Common myeloid progenitor, CD34-positive (primary cell): ENCODE data around the gene CNTN4.

Experiments used
- CTCF ChIA-PET: fragments of 350-600 bp; sonication (Branson Sonifier 250); formaldehyde crosslinking; loops from one replicate; lab custom pipeline; 2021; ENCODE audit warnings: antibody characterized with exemption; lab: Charles Lee
- POLR2A ChIA-PET: fragments of 350-600 bp; sonication (Branson Sonifier 250); formaldehyde crosslinking; loops from one replicate; lab custom pipeline; 2021; ENCODE audit warnings: antibody characterized with exemption; lab: Charles Lee
- DNase-seq, 3 donors: peaks; one replicate each; pipeline versions ENCODE4 v3.0.0 to v3.0.0-alpha.2; 2013
- H3K27ac ChIP-seq, 2 experiments: 1 replicate in 1 of 2; 2 replicates in 1 of 2; pipeline ENCODE4 v1.7.0; 2013; ENCODE audit warnings: inconsistent platforms in 2 of 2, low read length in 2 of 2, mild to moderate bottlenecking in 2 of 2, low read depth in 1 of 2, moderate library complexity in 1 of 2; ENCODE audit not compliant: severe bottlenecking in 2 of 2, insufficient read depth in 1 of 2, poor library complexity in 1 of 2
- H3K27me3 ChIP-seq, 5 experiments: replicated peaks in 2 of 5; 1 replicate in 3 of 5; 2 replicates in 2 of 5; pipeline versions ENCODE4 v1.6.1 to v1.7.0; 2013; ENCODE audit warnings: low read length in 4 of 5, mild to moderate bottlenecking in 2 of 5, moderate library complexity in 2 of 5, inconsistent platforms in 1 of 5; ENCODE audit not compliant: insufficient read depth in 5 of 5, control insufficient read depth in 4 of 5
- H3K36me3 ChIP-seq, 4 experiments: 1 replicate in 2 of 4; 2 replicates in 2 of 4; pipeline versions ENCODE4 v1.6.1 to v1.7.0; 2013; ENCODE audit warnings: low read length in 3 of 4, control low read depth in 1 of 4, mild to moderate bottlenecking in 1 of 4; ENCODE audit not compliant: control insufficient read depth in 4 of 4, insufficient read depth in 4 of 4
- H3K4me1 ChIP-seq, 4 experiments: 1 replicate in 3 of 4; 2 replicates in 1 of 4; pipeline versions ENCODE4 v1.6.1 to v1.7.1; 2013; ENCODE audit warnings: low read length in 3 of 4, mild to moderate bottlenecking in 3 of 4, control low read depth in 1 of 4, inconsistent platforms in 1 of 4, moderate library complexity in 1 of 4; ENCODE audit not compliant: control insufficient read depth in 4 of 4, insufficient read depth in 4 of 4; ENCODE audit errors: control extremely low read depth in 1 of 4
- H3K4me3 ChIP-seq, 7 experiments: 1 replicate in 4 of 7; 2 replicates in 3 of 7; pipeline versions ENCODE4 v1.5.1 to v1.7.0; 2013; ENCODE audit warnings: mild to moderate bottlenecking in 7 of 7, low read length in 6 of 7, moderate library complexity in 6 of 7, inconsistent platforms in 2 of 7, low read depth in 2 of 7, control low read depth in 1 of 7; ENCODE audit not compliant: insufficient read depth in 4 of 7, control insufficient read depth in 1 of 7; ENCODE audit errors: extremely low read depth in 1 of 7
- H3K9me3 ChIP-seq, 5 experiments: 1 replicate in 4 of 5; 2 replicates in 1 of 5; pipeline versions ENCODE4 v1.6.1 to v1.7.1; 2013; ENCODE audit warnings: low read length in 4 of 5, mild to moderate bottlenecking in 2 of 5, inconsistent platforms in 1 of 5, low read depth in 1 of 5, moderate library complexity in 1 of 5; ENCODE audit not compliant: control insufficient read depth in 4 of 5, insufficient read depth in 2 of 5; ENCODE audit errors: control extremely low read depth in 1 of 5
- WGBS: methylation state at CpG from one replicate; pipeline ENCODE4 v1.1.5; 2013; ENCODE audit not compliant: insufficient coverage; 5-methylcytosine and 5-hydroxymethylcytosine counted together

Gene CNTN4

DNA sequence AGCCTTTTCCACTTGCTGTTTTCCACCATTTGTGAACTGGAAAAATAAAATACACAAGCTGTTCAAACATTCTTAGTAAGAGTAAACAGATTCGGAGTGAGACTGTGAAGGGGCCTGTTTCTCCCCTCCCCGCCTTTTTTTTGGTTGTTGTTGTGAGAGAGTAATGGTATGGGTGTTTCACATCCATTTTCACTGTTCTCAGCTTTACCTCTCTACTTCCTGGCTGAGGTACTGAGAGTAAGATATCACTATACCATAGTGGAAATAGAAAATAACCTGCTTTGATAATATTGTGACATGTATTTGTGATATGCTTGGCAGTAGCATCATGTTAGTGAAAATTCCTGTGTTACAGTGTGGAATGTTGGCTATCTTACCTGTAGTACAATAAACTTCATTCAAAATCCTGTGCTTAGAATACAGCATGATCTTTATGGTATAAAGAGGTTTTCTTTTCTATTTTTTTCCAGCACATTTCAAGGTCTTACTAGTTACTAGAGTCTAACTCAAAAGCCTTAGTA is 12.0 kb downstream of the CNTN4 start:
- no CpG with 5 or more reads among the region's 2 CpGs for WGBS
- ChIA-PET CTCF (no interaction called here), POLR2A (no interaction called here)

DNA sequence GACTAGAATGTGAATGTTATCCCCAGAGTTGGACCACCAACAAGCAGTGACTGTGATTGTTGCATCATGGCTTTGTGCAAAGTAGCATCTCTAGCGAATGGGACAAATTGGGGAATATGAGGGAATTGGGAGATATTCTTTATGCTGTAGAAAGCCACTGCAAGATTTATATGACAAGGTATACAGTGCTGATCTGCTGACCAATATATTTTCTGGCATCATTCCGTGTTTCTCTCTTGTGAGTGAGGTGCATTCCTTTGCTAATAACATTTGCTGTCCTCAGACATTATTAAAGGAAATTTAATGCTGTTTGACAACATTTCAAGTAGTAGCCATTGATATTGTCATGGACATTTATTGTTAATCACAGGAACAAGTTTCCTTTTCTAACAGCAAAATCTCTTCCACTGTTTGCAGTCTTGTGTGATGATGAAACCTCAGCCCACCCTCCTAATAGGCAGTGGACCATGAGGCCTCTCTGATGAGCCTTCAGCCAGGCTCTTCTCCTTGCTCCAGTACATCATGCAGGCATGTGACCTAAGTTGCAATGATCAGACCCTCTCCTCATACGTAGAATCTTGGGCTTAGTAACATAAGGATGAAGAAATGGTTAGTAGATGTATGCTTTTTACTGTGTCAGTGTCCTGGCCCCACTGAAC is 16.1 kb downstream of the CNTN4 start:
- Histone ChIP-seq H3K27ac (no peak overlapping the region), H3K9me3 (peaks cover 0 to 1% (median 0%) of the 10 kb centered on the region in 5 experiments), H3K4me1 (no peaks in the 10 kb centered on the region), H3K36me3 (no peaks in the 10 kb centered on the region), H3K27me3 (no peaks in the 10 kb centered on the region), H3K4me3 (no peak overlapping the region)
- 100% methylated on average over 1 of the region's 3 CpGs for WGBS
- ChIA-PET CTCF (no interaction called here), POLR2A (no interaction called here)
- no peak for DNase-seq

More for the DNA sequence above, 12.0 kb downstream of the CNTN4 start:
- H3K27ac ChIP-seq, result no peak overlapping the region
- H3K4me3 ChIP-seq, result no peak overlapping the region
- no peaks in the 10 kb centered on the region for H3K4me1 ChIP-seq
- DNase-seq, result no peak
- no peaks in the 10 kb centered on the region for H3K36me3 ChIP-seq
- H3K27me3 ChIP-seq, result no peaks in the 10 kb centered on the region
- H3K9me3 ChIP-seq, result peaks cover 0 to 4% (median 1%) of the 10 kb centered on the region in 5 experiments

DNA sequence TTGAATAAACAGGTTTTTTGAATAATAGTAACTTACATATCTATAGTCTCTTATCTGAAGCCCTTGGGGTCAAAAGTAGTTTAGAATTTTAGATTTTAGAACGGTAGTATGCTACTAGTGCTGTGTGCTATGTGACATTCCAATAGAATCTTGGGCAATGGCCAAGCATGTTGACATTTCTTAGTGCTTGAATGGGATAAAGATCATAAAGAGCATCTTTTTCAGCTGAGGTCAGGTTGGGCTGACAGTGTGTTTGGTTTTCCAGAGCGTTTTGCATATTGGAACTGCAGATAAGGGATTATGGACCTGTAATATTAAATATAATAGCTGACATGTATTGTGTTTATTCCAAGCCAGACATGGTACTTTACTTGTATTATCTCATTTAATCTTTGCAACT is 32.1 kb downstream of the CNTN4 start:
- Histone ChIP-seq H3K27me3 (no peaks in the 10 kb centered on the region), H3K27ac (no peak overlapping the region), H3K4me1 (no peaks in the 10 kb centered on the region), H3K9me3 (no peaks in the 10 kb centered on the region), H3K4me3 (no peak overlapping the region), H3K36me3 (no peaks in the 10 kb centered on the region)
- no CpG with 5 or more reads among the region's 2 CpGs for WGBS
- ChIA-PET POLR2A (no interaction called here), CTCF (no interaction called here)
- DNase-seq, result no peak

DNA sequence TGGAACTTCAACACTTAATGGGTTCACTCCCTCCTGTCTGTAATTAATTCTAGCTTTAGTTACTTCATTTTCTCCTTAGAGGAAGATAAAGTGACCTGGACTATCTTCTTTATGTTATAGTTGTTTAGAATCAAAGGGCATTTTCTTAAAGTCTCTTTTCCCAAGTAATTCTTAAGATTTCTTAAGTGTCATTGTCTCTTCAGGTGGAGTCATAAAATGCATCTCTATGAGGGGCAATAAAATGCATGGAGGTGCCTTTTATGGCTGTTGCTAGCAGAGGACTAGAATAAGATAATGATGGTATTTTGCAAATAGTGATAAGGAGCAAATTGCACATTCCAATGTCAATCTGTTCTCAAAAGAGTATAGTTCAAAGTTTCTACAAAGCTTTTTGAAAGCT is 34.5 kb downstream of the CNTN4 start:
- POLR2A ChIA-PET, result no interaction called here
- H3K27me3 ChIP-seq, result no peaks in the 10 kb centered on the region
- no peaks in the 10 kb centered on the region for H3K36me3 ChIP-seq
- no peak for DNase-seq
- CTCF ChIA-PET, result no interaction called here
- H3K4me1 ChIP-seq, result no peaks in the 10 kb centered on the region
- H3K4me3 ChIP-seq, result no peak overlapping the region
- H3K27ac ChIP-seq, result no peak overlapping the region
- H3K9me3 ChIP-seq, result no peaks in the 10 kb centered on the region

DNA sequence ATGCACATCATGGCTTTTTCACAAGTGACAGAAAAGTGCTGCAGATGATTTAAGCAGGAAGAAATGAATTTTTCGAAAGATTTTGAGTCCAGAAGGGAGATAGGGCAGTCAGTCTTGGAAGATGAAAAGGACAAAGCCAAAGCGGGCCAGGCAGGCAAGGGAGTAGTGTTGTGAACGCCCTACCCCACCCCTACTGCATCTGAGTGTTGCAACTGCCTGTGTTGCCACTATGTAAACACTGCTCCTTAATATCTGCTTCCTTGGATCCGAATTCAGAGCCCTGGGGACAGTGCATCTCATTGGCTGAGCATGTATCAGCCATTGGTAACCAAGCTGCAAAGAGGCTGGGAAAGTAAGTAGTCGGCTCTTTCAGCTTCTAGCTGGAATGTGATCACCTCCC is 39.0 kb downstream of the CNTN4 start:
- H3K27ac ChIP-seq, result no peak overlapping the region
- DNase-seq, result no peak
- POLR2A ChIA-PET, result no interaction called here
- 57% methylated on average over 1 of the region's 5 CpGs for WGBS
- CTCF ChIA-PET, result no interaction called here
- H3K9me3 ChIP-seq, result peaks cover 0 to 4% (median 0%) of the 10 kb centered on the region in 5 experiments
- H3K36me3 ChIP-seq, result no peaks in the 10 kb centered on the region
- H3K4me1 ChIP-seq, result no peaks in the 10 kb centered on the region
- no peaks in the 10 kb centered on the region for H3K27me3 ChIP-seq
- no peak overlapping the region for H3K4me3 ChIP-seq

DNA sequence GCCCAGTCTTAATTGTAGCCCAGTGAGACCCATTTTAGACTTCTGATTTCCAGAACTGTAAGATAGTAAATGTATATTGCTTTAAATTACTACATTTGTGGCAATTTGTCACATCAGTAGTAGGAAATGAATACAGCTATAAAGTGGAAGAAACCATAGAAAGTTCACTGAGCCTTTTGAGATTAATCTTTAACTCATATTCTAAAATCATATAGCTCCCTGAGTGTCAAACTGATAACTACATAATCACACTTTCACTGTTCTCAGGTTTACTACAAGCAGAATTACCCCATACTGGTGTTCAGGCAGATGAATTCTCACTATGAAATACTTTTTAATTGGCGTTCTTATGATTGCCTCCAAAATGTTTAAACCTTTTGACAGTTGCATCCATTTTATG is 42.8 kb downstream of the CNTN4 start:
- CTCF ChIA-PET, result no interaction called here
- DNase-seq, result no peak
- Histone ChIP-seq H3K27me3 (no peaks in the 10 kb centered on the region), H3K9me3 (peaks cover 0 to 4% (median 0%) of the 10 kb centered on the region in 5 experiments), H3K36me3 (no peaks in the 10 kb centered on the region), H3K4me1 (no peaks in the 10 kb centered on the region), H3K4me3 (no peak overlapping the region), H3K27ac (no peak overlapping the region)
- 100% methylated on average over 1 of the region's 1 CpG for WGBS
- POLR2A ChIA-PET, result interaction anchor here (0.7 kb wide), 1 partner anchor 981 kb away, joined by 6 read pairs; no protein-coding TSS in a partner anchor

DNA sequence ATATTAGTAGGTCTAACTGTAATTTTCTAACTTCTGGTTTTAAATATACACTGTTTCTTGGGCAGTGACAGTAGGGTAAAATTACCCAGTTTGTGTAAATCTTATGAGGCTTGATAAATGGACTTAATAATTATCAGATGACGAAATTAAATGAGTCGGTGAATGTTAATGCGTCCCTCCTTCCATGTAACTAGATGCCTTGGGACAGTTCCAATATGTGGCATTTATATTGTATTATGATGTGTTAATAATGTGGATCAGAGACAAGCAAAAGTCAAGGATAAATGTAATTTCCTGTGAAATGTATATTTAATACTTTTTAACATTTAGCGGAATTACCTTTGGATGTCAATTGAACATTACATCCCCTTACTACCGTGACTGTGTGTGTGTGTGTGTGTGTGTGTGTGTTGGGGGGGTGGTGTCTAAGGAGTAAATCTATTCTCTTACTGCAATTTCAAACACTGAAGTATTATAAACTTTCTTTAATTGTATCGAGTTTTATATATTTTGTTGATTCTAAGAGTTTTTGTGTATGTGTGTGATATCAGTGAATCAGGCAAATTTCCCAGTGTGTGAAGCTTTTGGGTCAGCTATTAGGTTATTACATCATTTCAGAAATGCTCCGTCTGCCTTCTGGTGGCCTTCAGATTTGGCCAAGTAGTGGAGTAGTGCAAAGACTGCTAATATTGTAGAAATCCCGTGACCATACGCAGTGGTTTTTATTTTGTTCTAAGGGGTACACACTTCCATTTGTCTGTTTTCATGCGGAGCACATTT is 50.1 kb downstream of the CNTN4 start:
- CTCF ChIA-PET, result no interaction called here

More for the DNA sequence above, 50.1 kb downstream of the CNTN4 start:
- no peaks in the 10 kb centered on the region for H3K9me3 ChIP-seq
- H3K4me3 ChIP-seq, result no peak overlapping the region
- no peaks in the 10 kb centered on the region for H3K4me1 ChIP-seq
- H3K27me3 ChIP-seq, result no peaks in the 10 kb centered on the region
- DNase-seq, result no peak
- no peak overlapping the region for H3K27ac ChIP-seq
- H3K36me3 ChIP-seq, result no peaks in the 10 kb centered on the region
- 96% methylated on average over 6 of the region's 10 CpGs for WGBS
- POLR2A ChIA-PET, result no interaction called here
